Measurements from ENCODE around the gene ACTMAP.
"Not testable (repeated sequence)": the region's sequence is repeated elsewhere in the genome, so short reads cannot be mapped to it uniquely, and the experiment has no call there.

The ACTMAP gene

DNA sequence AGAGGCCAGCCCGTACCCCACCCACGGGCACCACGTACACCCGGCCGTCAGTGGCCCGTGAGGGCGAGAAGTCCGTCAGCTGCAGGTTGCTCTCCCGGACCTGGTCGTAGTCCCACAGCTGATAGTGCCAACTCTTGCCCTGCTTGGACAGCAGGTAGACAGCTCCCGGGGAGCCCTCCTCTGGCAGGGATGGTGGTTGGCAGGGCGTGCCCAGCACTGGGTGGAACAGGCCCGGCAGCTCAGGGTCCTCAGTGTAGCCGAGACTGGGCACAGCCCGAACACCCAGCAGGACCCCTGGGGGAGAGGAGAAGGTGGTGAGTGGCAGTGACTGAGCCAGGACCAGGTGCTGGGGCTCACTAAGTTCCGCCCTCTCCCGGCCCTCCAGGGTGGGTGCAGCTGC lies 7.8 kb downstream of the ACTMAP start:
- no peak for DNase-seq

DNA sequence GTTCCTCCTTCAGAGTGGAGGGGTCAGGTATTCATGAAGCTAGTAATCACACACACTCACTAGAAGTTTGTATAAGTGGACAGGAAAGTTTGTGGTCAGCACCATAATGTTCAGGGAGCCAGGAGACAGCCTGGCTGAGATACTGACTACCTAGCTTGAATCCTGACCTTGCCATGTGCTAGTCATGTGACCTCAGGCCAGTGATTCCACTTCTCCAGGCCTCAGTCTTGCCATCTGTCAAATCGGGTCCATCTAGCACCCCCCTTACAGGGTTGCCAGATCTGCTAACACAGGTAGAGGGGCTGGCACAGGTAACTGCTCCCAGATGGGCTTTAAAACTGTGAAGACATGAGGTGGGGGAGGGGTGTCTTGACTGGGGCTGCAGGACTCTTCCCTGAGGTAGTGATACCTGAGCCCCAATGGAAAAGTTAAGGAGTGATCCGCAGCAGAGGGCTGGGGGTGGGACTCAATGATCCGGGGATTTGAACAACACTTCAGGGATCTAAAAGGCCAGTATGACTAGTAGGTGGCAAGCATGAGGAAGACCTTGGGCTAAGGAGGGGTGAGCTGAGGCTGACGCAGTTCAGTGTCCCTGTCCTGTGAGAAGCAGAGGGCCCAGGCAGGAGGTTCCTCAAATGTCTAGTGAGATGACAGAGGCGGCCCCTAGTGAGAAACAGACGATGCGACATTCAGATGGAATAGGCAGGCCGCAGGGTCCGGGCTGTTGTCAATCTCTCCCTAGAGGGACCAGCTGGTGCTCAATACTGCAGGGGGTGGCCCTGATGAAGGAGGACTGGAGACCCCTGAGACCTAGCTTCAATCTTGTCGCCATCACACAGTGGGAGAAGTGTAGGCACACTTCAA lies 8.5 kb downstream of the ACTMAP start:
- DNase-seq, result no peak

DNA sequence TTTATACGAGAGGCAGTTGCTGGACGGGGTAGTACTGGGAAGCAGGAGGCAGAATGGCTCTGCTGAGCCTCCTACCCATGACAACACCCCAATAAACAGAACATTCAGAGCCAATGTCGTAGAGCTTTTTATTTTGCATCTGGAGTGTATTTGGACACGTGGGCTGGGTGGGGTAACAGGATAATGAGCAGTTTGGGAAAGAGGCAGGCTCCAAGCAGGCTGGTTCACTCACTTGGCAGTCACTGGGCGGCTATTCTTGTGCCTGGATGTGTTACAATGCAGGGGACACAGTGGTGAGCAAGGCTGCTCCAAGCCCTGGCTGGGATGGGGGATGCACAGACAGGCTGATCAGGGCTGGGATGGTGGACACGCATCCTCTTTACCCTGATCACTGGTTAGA lies 9.5 kb downstream of the ACTMAP start:
- DNase-seq, result no peak

DNA sequence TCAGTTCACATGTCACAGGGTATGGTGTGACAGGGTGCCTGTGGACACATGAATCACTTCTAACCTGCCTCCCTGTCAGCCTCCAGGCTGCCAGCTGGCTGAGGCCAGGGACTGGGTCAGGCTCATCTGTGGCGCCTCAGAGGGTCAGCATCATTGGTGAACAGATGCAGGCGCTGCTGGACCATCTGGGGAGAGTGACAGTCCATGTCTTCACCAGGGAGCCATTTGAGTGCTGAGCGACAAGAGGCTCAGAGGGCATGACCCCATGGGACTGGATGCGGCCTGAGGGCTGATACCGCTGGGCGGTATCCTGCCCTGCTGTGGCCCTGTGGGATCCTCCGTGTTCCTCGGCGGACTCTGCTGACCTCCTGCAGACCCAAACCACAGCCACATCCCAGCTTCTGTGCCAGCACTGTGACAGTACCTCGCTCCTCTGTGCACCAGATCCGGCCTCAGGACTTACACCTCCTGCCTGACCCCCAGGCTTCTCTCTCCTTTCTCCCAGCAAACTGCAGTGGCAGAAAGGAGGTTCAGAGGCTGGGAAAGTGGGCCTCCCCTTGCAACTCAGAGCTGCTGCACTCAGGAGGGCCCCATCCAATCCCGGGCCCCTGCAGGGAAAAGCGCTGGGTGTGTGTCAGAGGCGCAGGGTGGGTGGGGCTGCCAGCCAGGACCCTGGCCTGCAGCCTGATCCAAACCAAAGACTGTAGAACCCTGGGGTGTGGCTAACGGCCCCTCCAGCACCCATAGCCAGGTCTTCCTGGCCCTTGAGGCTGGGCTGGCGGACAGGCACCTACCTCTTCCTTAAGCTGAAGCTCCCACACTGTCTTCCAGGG lies 10.2 kb downstream of the ACTMAP start:
- no peak for DNase-seq

DNA sequence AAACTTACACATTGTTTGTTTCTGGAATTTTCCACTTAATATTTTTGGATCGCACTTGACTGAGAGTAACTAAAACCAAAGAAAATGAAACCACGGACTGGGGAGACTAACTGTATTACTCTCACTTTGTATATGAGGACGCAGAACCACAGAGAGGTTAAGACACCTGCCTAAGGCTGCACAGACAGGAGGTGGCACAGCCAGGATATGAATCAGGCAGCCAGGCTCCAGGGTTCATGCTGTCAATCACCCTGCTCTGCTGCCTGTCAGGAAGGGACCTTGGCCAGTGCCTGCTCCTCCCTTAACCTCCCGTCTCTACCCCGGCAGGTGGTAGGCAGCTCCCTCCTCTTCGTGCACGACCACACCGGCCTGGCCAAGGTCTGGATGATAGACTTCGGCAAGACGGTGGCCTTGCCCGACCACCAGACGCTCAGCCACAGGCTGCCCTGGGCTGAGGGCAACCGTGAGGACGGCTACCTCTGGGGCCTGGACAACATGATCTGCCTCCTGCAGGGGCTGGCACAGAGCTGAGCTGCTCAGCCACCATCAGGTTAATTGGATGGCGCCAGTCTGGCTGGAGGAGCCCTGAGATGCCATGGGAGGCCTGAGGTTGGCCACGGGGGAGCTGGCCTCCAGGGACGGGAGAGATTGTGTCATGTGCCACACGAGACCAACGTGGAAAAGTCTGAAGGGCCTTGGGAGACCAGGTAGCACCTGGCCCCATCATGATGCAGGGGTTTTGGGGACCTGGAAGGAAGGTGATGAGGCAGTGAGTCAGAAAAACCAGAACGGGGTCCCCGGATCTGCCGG lies 11.0 kb downstream of the ACTMAP start:
- no peak for DNase-seq

DNA sequence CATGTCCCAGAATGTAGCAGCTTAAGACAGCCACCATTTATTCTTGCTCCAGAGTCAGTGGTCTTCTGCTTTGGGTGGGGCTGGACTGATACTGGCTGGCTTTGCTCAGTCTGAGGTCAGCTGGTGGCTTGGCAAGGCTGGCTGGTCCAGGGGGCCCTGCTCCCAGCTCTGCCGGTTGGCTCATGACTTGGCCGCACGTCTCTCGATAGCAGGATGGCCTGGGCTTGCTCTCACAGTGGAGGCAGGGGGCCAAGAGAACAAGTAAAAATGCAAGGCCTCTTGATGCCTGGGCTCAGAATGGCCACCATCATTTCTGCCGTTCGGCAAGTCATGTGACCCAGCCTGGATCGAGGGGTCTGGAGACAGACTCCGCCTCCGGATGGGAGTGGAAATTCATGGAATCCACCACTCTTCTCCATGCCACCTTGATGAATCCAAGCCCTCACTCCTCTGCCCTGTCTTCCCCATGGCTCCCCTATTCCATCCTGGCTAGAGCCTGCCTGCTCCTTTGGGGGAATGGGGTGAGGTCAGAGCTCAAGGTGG lies 13.1 kb downstream of the ACTMAP start:
- no peak for DNase-seq

DNA sequence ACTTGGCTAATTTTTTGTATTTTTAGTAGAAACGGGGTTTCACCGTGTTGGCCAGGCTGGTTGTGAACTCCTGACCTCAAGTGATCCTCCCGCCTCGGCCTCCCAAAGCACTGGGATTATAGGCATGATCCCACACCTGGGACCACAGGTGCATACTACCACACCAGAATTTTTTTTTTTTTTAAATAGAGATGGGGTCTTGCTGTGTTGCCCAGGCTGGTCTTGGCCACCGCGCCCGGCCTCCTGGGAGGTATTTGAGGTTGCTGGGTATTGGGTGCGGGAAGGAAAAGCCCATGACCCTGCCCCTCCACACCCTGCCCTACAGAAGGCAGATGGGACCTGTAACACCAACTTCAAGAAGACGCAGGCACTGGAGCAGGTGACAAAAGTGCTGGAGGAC lies 13.6 kb downstream of the ACTMAP start:
- no peak for DNase-seq

DNA sequence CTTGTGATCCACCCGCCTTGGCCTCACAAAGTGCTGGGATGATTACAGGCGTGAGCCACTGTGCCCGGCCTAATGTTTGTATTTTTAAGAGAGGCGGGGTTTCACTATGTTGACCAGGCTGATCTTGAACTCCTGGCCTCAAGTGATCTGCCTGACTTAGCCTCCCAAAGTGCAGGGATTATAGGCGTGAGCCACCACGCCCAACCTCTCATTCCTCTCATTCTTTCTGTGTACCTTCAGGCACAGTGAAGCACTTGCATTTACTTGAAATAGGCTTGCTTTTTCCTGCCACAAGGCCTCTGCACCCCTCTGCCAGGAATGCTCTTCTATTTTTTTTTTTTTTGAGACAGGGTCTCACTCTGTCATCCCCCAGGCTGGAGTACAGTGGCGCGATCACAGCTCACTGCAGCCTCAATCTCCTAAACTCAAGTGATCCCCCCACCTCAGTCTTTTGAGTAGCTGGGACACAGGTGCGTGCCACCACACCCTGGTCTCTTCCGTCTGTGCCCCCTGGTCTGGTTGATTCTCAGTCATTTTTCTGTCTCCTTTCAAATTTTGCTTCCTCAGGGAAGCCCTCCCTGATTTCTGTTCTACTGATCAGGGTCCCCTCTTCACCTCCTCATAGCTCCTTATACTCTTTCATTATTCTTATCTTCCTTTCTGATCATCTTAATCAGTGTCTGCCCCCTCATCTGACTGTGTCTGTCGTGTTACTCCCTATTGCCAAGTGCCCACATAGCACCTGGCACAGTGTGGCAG lies 15.1 kb downstream of the ACTMAP start:
- no peak for DNase-seq

DNA sequence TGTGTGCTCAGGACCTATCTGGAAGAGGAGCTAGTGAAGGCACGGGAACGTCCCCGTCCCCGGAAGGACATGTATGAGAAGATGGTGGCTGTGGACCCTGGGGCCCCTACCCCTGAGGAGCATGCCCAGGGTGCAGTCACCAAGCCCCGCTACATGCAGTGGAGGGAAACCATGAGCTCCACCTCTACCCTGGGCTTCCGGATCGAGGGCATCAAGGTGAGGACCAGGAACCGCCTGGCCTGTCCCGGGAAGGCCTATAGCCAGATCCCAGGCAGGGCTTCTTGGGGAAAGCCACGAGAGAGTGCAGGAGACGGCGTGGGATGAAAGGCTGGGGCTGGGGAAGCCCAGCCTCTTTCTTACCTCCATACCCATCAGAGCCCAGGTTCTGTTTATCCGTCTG lies 17.1 kb downstream of the ACTMAP start:
- DNase-seq, result no peak

DNA sequence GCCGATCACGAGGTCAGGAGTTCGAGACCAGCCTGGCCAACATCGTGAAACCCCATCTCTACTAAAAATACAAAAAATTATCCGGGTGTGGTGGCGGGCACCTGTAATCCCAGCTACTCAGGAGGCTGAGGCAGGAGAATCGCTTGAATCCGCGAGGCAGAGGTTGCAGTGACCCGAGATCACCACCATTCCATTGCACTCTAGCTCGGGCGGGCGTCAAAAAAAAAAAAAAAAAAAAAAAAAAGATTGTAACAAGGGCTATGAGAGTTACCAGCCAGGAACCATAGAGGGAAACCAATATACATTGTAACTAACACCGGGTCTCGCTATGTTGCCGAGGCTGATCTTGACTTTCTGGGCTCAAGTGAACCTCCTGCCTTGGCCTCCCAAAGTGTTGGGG lies 18.0 kb downstream of the ACTMAP start:
- not testable (repeated sequence) for DNase-seq

DNA sequence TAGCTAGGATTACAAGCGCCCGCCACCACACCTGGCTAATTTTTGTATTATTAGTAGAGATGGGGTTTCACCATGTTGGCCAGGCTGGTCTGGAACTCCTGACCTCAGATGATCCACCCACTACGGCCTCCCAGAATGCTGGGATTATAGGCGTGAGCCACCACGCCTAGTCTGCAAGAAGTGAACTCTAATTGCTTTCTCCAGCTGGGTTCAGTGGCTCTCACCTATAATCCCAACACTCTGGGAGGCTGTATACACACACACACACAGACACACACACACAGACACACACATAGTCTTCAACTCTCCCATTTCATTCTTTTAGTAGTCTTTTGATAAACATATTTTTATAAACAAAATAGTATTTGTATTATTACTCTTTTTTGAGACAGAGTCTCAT lies 20.2 kb downstream of the ACTMAP start:
- not testable (repeated sequence) for DNase-seq

DNA sequence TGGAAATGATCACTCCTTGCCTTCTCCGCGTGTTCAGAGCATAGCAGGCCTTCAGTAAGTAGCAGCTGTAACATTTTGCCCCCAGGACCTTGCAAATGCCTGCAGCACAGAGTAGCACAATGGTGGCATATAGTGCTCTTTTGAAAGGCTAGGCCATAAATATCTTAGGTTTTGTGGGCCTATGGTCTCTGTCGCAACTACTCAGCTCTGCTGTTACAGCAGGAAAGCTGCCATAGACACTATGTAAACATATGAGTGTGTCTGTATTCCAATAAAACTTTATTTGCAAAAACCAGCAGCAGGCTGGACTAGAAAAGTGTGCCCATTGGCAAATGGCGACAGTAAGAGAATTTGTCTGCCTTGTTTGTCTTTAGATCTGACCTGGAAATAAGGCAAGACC lies 24.0 kb downstream of the ACTMAP start:
- DNase-seq, result no peak

DNA sequence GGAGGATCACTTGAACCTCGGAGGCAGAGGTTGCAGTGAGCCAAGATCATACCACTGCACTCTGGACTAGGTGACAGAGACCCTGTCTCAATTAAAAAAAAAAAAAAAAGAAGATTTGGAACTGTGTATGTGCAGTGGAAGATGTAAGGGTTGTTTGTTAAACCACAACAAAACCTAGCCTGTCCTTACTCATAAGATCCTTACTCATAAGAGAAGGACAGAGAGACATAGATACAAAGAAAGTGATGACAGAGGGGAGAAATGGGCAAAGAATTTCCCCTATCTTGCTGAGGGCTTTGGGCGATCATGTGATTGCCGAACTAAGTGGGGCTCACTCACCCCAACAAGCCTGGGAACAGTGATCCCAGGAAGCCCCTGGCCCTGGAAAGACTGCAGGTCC lies 25.4 kb downstream of the ACTMAP start:
- no peak for DNase-seq

DNA sequence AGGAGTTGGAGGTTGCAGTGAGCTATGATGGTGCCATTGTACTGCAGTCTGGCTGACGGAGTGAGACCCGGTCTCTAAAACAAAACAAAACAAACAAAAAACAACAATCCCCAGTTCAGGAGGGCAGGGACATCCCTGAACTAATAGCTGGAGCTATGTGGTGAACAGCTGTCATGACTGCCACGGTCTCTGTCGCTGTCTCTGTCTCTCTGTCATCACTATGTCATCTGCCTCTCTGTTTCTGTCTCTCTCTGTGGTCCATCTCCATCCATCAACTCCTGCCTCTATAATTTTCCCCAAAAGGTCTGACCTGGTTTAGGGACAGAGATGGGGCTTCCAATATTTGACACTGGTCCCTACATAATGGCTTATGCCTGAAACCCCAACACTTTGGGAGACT lies 26.0 kb downstream of the ACTMAP start:
- no peak for DNase-seq

DNA sequence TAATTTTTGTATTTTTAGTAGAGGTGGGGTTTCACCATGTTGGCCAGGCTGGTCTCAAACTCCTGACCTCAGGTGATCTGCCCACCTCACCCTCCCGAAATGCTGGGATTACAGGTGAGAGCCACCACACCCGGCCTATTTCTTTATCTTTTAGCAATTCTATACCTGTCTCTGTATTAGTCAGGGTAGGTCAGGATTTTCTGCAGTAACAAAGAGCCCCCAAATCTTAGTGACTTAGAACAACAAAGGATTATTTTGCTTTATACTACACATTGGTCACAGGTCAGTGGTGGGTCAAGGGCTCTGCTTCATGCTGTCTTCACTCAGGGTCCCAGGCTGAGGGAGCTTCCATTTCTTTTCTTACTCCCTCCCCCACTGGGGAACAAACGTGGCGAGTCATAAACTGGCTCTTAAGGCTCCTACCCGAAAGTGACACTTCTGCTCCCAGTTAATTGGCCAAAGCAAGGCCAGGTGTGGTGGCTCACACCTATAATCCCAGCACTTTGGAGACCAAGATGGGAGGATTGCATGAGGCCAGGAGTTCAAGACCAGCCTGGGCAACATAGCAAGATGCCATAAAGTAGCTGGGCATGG lies 26.5 kb downstream of the ACTMAP start:
- no peak for DNase-seq

DNA sequence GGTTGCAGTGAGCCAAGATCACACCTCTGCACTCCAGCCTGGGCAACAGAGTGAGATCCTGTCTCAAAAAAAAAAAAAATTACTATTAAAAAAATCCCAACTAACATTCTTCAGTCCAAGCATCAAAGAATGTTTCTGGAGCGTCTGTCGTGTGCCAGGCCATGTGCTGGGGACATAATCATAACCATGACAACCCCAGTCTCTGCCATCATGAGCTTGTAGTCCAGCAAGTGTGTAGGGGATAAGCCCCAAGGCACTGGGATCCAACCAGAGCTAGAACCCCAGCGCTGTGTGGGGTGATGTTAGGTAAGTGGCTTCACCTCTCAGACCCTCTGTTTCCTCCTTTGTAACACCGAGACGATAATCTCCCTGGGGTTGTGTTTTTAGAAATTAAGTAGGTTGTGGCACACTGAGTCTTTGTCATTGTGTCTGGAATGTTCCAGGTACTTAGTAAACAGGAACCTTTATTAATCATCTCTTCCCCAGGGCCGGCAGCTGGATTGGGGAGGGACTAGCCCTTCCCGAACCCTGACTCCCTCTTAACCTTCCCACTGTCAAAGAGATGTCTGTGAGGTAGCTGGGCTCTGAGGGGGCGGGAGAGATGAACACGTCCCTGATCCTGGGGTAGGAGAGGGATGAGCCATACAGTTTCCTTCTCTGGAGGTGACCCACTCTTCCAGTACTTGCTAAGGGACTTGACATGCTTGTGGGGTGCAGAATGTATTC lies 28.2 kb downstream of the ACTMAP start:
- no peak for DNase-seq

DNA sequence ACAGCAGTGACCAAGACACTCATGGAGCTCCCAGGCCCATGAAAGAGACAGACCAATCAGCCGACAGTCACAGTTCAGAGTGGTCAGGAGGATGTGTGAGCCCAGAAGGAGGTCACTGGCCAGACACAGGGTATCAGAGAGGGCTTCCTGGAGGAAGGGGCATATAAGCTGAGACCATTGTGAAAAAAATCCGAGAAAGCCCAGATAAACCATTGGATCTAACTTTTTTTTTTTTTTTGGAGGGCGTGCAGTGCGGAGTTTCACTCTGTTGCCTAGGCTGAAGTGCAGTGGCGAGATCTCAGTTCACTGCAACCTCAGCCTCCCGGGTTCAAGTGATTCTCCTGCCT lies 29.2 kb downstream of the ACTMAP start:
- DNase-seq, result no peak

DNA sequence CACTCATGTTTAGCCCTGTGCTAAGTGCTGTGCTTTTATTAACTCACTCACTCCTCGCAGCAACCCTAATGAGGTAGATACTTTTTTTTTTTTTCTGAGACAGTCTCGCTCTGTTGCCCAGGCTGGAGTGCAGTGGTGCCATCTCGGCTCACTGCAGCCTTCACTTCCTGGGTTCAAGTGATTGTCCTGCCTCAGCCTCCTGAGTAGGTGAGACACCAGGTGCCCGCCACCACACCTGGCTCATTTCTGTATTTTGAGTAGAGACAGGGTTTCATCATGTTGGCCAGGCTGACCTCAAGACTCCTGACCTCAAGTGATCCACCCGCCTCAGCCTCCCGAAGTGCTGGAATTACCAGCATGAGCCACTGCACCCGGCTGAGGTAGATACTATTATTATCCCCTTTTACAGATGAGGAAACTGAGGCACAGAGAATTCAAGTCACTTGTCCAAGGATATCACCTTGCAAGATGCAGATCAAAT lies 30.8 kb downstream of the ACTMAP start:
- no peak for DNase-seq

DNA sequence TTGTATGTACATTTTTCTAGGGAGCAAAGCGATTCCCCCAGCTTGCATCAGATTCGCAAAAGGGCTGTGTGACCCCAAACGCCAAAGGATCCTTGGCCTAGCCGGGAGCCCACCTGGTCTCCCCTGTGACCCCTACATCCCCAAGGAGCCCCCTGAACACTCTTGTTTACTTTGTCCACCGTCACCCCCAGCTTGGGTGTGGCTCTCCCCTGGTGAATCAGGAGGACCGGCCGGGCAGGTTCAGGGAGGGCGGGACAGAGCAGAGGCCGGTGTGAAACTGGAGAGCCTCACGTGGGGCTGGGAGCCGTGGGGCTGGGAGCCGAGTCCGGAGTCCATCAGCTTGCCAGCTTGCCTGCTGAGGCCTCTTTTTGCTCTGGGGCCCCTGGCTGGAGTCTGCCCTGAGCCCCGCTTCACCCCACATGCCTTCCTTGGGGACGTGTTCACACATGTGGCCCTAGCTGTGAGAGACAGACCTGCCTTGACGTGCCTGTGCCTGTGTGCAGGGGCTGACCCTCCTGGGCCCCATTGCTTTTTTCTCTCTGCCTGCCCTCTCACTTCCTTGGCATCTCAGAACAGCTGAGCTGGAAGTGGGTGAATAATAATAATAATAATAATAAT lies 31.4 kb downstream of the ACTMAP start:
- DNase-seq, result no peak

All from bone marrow (tissue), 2 donors.